Mesodermal cell (in vitro differentiated cells): ENCODE results near the gene NODAL.

Experiments used
- H3K27ac ChIP-seq: 2 replicates; pipeline ENCODE4 v1.7.0; 2013; ENCODE audit warnings: mild to moderate bottlenecking, low read depth, low read length, moderate library complexity; ENCODE audit not compliant: severe bottlenecking
- H3K36me3 ChIP-seq: 2 replicates; pipeline ENCODE4 v1.7.1; 2013; ENCODE audit warnings: mild to moderate bottlenecking, low read length, moderate library complexity; ENCODE audit not compliant: control insufficient read depth, insufficient read depth
- H3K4me1 ChIP-seq: one replicate; pipeline ENCODE4 v1.7.1; 2013; ENCODE audit warnings: mild to moderate bottlenecking, low read length; ENCODE audit not compliant: insufficient read depth, control insufficient read depth, poor library complexity, severe bottlenecking
- H3K4me3 ChIP-seq: 2 replicates; pipeline ENCODE4 v1.7.0; 2013; ENCODE audit warnings: low read length, control low read depth, mild to moderate bottlenecking; ENCODE audit not compliant: insufficient read depth, poor library complexity, severe bottlenecking; ENCODE audit errors: extremely low read depth
- H3K9me3 ChIP-seq: 2 replicates; pipeline ENCODE4 v1.7.1; 2013; ENCODE audit warnings: mild to moderate bottlenecking, low read length, moderate library complexity; ENCODE audit not compliant: control insufficient read depth
- WGBS, 2 experiments: methylation state at CpG; one replicate each; pipeline ENCODE4 v1.1.5; 2013; ENCODE audit warnings: missing lambda C conversion rate in 2 of 2; ENCODE audit not compliant: insufficient coverage in 2 of 2; 5-methylcytosine and 5-hydroxymethylcytosine counted together

The NODAL gene

GRCh38 chr10:70461397-70462348 is 20.2 kb upstream of the NODAL start:
- Histone ChIP-seq H3K4me3 (no peak overlapping the region), H3K9me3 (no peaks in the 10 kb centered on the region), H3K36me3 (no peaks in the 10 kb centered on the region), H3K4me1 (peaks cover 7% of the 10 kb centered on the region), H3K27ac (no peak overlapping the region)
- 54 to 65% methylated on average over 10 of the region's 13 CpGs for WGBS, 2 experiments

- Histone ChIP-seq H3K4me3 (no peak overlapping the region), H3K27ac (no peak overlapping the region), H3K9me3 (no peaks in the 10 kb centered on the region), H3K4me1 (peaks cover 7% of the 10 kb centered on the region), H3K36me3 (no peaks in the 10 kb centered on the region)
- WGBS, 2 experiments = 52 to 58% methylated on average over 23 to 27 of the region's 29 CpGs
Measured at GRCh38 chr10:70459774-70460490, 18.5 kb upstream of the NODAL start.

GRCh38 chr10:70459061-70459773 is 17.7 kb upstream of the NODAL start:
- Histone ChIP-seq H3K4me3 (no peak overlapping the region), H3K36me3 (no peaks in the 10 kb centered on the region), H3K27ac (no peak overlapping the region), H3K4me1 (peaks cover 7% of the 10 kb centered on the region), H3K9me3 (no peaks in the 10 kb centered on the region)
- 22 to 27% methylated on average over 14 to 15 of the region's 19 CpGs for WGBS, 2 experiments

GRCh38 chr10:70458329-70459060 is 17.0 kb upstream of the NODAL start:
- H3K36me3 ChIP-seq = no peaks in the 10 kb centered on the region
- no peak overlapping the region for H3K27ac ChIP-seq
- 2 to 3% methylated on average over 33 to 45 of the region's 62 CpGs for WGBS, 2 experiments
- H3K4me3 ChIP-seq = peak overlapping the region; percentile 18
- H3K9me3 ChIP-seq = no peaks in the 10 kb centered on the region
- peaks cover 7% of the 10 kb centered on the region for H3K4me1 ChIP-seq

- Histone ChIP-seq H3K4me3 (no peak overlapping the region), H3K9me3 (no peaks in the 10 kb centered on the region), H3K27ac (no peak overlapping the region), H3K36me3 (no peaks in the 10 kb centered on the region), H3K4me1 (peaks cover 7% of the 10 kb centered on the region)
- WGBS, 2 experiments = 29 to 36% methylated on average over 11 to 16 of the region's 17 CpGs
Measured at GRCh38 chr10:70457759-70458305, 16.4 kb upstream of the NODAL start.

GRCh38 chr10:70456164-70456563 is 14.7 kb upstream of the NODAL start:
- Histone ChIP-seq H3K27ac (no peak overlapping the region), H3K9me3 (no peaks in the 10 kb centered on the region), H3K36me3 (no peaks in the 10 kb centered on the region), H3K4me3 (no peak overlapping the region), H3K4me1 (peaks cover 7% of the 10 kb centered on the region)
- 18% methylated on average over 4 of the region's 8 CpGs; no CpG with 5 or more reads in 1 of the 2 experiments for WGBS, 2 experiments

- no peaks in the 10 kb centered on the region for H3K9me3 ChIP-seq
- H3K4me3 ChIP-seq = no peak overlapping the region
- WGBS, 2 experiments = 27 to 41% methylated on average over 3 to 4 of the region's 6 CpGs
- H3K27ac ChIP-seq = no peak overlapping the region
- H3K4me1 ChIP-seq = peaks cover 7% of the 10 kb centered on the region
- H3K36me3 ChIP-seq = no peaks in the 10 kb centered on the region
Measured at GRCh38 chr10:70455213-70455630, 13.7 kb upstream of the NODAL start.

DNA sequence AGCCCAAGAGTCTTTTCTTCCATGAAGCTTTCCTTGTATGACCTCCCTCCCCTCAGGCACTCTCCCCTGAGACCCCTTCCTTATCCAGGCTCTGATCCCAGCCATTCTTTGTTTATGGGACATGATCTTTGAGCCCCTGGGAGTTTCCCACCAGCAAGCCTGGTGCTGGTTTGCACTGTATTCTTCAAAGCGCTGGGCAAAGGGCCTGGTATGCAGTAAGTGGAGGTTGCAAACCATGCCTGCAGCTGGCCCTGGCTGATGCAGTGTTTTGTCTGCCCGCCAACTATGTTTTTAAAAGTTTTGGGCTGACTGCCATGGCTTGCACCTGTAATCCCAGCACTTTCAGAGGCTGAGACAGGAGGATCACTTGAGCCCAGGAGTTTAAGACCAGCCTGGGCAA is 6.8 kb upstream of the NODAL start:
- H3K9me3 ChIP-seq = no peaks in the 10 kb centered on the region
- no peaks in the 10 kb centered on the region for H3K36me3 ChIP-seq
- 82 to 93% methylated on average over 2 of the region's 2 CpGs for WGBS, 2 experiments
- H3K27ac ChIP-seq = no peak overlapping the region
- H3K4me1 ChIP-seq = no peaks in the 10 kb centered on the region
- H3K4me3 ChIP-seq = no peak overlapping the region

DNA sequence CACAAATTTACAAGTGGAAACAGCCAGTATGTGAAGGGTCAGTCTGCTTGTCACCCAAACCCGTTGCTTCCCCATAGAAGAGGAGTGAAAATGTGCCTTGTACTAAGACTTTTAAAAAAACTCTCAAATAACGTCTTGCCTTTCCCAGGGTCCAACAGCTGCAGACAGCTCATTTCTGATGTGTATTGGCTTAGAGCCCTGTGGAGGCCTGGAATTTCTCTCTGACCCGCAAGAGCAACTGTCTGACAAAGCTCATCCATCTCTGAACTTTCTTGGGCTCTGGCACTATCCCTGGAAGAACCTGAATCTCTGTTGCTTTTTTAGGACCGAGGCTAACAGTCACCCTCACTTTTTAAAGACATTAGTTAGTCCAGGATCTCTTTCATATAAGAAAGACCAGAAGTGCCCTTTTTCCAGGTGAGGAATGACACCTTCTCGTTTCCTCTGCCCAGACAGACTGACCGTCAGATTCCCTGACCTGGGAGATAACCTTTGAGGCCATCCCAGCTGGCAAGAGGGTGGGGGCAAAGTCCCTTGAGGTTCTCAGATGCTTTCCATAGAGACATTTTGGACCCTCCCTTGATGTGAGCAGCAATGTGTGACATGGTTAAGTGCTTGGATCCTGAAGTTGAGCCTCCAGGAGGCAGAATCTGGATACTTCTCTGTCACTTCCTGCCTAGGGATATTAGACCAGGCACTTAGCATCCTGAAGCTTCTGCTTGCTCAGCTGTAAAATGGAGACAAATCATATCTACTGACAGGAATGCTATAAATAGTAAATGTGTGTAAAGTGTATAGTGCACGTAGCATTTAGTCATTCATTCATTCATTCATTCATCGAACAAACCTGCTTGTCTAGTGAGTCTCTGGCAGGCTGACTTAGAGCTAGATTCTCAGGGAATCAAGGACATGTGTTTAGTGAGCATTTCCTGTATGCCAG is 4.5 kb upstream of the NODAL start:
- H3K9me3 ChIP-seq = no peaks in the 10 kb centered on the region
- no peak overlapping the region for H3K4me3 ChIP-seq
- H3K4me1 ChIP-seq = peaks cover 5% of the 10 kb centered on the region
- 52 to 60% methylated on average over 4 to 5 of the region's 8 CpGs for WGBS, 2 experiments
- peak overlapping the region; percentile 10 for H3K27ac ChIP-seq
- H3K36me3 ChIP-seq = no peaks in the 10 kb centered on the region
